Activated CD4-positive, CD25-positive, alpha-beta regulatory T cell (primary cell): Measurements from ENCODE around the gene OPTN.
"Not testable (repeated sequence)": the region's sequence is repeated elsewhere in the genome, so short reads cannot be mapped to it uniquely, and the experiment has no call there.

ENCODE experiments used
- DNase-seq, 4 experiments: peaks; one replicate each; lab custom pipeline; 2025; lab: John Stamatoyannopoulos, UW

Gene OPTN

DNA sequence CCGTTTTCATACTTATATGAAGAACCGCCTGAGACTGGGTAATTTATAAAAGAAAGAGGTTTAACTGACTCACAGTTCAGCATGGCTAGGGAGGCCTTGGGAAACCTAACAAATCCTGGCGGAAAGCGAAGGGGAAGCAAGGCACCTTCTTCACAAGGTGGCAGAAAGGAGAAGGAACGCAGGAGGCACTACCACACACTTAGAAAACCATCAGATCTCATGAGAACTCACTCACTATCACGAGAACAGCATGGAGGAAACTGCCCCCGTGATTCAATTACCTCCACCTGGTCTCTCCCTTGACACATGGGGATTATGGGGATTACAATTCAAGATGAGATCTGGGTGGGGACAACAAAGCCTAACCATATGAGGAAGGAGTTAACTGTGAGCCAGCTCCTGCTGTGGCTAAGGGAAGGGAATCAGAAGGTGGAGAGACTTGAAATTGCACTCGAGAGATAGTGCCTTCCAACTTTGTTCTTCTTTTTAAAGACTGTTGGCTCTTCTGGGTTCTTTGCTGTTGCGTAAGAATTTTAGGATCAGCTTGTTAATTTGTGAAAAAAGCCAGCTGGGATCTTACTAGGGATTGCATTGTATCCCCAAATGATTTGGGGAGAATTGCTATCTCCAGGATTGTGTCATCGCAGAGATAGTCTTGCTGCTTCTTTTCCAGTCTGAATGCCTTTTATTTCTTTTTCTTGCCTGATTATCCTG, 21.0 kb downstream of the OPTN start:
- no peak for DNase-seq

DNA sequence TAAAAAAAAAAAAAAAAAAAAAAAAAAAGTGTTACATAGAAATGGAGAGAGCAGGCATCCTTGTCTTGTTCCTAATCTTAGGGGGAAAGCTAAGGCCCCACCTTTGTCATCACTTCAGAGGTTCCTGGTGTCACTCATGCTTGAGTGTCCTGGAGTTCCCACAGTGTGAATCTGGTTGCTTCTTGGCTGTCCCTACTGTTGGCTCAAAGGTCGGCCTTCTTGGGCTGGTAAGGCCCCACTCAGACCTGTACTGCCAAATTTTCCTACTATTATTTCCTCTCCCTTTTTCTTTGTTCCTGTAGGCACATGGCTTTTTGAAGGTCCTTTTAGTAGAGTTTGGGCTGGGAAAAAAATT, 21.5 kb downstream of the OPTN start:
- DNase-seq, result no peak

DNA sequence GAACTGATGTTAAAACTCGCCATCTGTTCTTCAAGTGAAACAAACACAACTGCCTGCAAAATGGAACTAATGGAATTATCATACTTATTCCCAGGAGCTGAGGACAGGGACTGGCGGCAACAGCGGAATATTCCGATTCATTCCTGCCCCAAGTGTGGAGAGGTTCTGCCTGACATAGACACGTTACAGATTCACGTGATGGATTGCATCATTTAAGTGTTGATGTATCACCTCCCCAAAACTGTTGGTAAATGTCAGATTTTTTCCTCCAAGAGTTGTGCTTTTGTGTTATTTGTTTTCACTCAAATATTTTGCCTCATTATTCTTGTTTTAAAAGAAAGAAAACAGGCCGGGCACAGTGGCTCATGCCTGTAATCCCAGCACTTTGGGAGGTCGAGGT, 36.7 kb downstream of the OPTN start:
- no peak for DNase-seq

DNA sequence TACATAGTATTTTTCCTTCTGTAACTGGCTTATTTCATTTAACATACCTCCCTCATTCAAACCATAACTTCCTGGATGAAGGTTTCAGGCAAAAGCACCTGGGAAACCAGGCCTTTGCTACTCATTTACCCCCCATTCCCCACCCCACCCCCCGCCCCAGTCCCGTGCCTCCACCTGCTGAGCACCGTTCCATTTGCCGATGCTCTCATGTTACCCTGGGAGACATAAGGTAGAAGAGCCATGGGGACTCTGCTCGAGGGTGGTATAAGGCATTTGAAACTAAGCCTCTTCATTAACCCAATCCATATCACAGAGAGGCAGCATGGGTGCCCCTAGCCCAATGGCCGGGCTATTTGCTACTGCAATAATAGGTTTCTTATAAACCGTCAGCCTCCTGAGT, 39.2 kb downstream of the OPTN start:
- no peak for DNase-seq

DNA sequence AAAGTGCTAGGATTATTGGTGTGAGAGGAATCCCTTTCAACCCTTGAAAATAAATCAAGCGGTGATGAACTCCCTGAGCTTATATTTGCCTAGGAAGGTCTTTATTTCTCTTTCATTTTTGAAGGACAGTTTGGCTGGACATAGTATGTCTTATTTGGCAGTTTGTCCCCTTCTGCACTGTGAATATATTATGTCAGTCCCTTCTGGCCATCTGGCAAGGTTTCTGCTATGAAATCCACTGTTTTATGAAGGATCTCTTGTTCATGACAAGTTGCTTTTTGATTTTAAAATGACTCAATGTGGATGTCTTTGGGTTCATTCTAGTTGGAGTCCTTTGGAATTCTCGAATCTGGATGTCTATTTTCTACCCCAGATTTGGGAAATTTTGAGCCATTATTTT, 39.7 kb downstream of the OPTN start:
- DNase-seq, result no peak

DNA sequence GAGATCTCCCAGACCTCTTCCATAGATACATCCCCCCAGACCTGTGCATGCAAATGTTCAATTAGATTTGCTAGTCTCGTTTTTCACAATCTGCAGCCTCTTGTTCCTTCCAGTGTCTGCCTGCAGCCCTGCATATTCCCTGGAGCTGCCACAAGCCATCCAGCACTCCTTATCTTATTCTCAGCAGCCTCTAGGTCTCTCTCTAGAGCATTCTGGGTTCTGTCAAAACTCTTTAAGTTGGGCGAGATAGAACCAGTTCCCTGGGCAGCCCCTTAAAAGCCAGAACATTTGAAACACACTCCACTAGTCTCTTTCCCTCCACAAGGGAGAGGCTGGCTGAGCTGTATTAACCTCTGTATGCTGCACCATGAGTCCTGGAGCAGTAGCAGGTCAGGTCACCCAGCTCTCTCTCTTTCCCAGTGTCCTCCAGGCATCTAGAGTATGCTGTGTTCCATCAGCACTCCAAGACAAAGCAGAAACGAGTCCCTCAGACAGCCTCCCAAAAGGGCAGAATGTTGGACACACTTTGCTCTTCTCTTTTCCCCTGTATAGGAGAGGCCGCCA, 40.7 kb downstream of the OPTN start:
- no peak for DNase-seq

DNA sequence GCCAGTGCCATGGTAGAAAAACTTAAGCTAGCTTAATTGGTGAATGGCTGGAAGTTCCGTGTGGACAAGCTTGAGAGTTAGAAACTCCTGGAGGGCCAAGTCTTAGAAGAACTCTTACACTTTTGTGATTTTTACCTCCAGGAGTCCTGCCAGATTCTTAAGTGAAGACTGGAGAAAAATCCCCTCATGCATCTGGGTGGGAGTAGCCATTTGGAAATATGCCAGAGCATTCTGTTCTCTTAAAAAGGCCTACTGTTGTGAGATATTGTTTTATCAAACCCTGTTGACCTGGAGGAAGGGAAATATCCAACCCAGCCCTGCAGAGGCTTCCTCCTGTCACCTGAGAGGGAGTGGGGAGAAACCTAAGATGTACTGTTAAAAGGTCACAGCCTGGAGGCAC, 43.8 kb downstream of the OPTN start:
- DNase-seq, result no peak

DNA sequence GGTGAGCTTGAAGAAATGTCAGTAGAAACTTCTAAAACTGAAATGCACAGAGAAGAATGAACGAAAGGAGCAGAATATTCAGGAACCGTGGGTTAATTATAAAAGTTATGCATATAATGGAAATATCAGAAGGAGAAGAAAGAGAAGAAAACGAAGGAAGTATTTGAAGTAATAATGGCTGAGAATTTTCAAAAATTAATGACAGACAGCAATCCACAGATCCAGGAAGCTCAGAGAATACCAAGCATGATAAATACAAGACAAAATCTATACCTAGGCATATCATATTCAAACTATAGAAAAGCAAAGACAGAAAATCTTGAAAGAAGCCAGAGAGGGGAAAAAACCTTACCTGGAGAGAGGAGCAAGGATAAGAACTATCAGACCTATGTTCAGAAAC, 44.9 kb downstream of the OPTN start:
- DNase-seq, result no peak

DNA sequence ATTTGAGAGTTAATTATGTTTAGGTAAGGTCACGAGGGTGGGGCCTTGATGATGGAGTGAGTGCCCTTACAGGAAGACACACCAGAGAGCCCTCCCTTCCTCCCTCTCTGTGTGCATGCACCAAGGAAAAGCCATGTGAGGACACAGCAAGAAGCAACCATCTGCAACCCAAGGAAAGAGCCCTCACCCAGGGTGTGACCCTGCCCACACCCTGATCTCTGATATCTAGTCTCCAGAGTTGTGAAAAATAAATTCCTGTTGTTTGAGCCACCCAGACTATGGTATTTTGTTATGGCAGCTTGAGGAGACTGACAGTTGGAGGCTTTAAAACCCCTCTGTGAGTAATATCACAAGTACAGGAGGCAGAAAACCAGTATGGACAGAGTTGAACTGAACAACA, 46.4 kb downstream of the OPTN start:
- DNase-seq, result no peak

DNA sequence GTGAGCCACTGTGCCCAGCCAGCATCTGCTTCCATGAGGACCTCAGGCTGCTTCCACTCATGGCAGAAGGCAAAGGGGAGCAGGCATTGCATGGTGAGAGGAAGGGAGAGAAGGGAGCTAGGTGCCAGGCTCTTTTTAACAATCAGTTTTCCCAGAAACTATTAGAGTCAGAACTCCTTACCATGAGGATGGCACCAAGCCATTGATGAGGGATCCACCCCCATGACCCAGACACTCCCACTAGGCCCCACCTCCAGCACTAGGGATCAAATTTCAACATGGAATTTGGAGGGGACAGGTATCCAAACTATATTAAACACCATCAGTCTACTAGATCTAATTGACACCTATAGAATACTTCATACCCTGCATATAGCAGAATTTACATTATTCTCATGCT, 47.2 kb downstream of the OPTN start:
- no peak for DNase-seq

DNA sequence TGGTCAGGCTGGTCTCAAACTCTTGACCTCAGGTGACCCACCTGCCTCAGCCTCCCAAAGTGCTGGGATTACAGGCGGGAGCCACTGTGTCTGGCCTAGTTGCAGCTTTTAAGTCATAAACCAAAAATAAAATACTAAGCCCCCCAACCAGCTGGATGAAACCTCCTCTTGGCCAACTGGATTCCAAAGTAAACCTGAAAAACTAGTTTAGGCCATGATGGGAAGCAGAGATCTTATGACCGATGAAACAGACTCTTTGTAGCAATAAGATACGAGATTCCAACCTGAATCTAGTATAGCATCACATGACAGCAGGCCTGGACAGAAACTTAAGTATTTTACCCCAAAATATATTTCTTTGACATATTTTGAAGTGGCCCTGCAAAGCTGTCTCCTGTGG, 52.3 kb downstream of the OPTN start:
- DNase-seq, result no peak

DNA sequence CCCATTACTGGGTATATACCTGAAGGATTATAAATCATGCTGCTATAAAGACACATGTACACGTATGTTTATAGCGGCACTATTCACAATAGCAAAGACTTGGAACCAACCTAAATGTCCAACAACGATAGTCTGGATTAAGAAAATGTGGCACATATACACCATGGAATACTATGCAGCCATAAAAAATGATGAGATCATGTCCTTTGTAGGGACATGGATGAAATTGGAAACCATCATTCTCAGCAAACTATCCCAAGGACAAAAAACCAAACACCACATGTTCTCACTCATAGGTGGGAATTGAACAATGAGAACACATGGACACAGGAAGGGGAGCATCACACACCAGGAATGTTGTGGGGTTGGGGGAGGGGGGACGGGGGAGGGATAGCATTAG, 55.9 kb downstream of the OPTN start:
- not testable (repeated sequence) for DNase-seq

DNA sequence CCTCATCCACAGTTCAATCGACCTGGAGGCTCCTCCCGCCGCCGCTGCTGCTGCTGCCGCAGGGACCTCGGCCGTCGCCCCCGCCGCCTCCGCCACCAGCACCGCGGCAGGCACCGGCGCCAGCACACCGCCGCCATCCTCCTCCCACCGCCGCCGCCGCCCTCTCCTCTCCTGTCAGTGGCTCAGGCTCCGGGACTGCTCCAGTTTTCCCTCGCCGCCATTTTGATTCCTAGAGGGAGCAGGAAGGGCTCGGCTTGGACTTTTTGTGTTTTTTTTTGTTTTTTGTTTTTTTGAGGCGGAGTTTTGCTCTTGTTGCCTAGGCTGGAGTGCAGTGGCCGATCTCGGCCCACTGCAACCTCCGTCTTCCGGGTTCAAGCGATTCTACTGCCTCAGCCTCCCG, 58.4 kb downstream of the OPTN start:
- peak in 1 of 4 experiments; percentile 2 for DNase-seq

DNA sequence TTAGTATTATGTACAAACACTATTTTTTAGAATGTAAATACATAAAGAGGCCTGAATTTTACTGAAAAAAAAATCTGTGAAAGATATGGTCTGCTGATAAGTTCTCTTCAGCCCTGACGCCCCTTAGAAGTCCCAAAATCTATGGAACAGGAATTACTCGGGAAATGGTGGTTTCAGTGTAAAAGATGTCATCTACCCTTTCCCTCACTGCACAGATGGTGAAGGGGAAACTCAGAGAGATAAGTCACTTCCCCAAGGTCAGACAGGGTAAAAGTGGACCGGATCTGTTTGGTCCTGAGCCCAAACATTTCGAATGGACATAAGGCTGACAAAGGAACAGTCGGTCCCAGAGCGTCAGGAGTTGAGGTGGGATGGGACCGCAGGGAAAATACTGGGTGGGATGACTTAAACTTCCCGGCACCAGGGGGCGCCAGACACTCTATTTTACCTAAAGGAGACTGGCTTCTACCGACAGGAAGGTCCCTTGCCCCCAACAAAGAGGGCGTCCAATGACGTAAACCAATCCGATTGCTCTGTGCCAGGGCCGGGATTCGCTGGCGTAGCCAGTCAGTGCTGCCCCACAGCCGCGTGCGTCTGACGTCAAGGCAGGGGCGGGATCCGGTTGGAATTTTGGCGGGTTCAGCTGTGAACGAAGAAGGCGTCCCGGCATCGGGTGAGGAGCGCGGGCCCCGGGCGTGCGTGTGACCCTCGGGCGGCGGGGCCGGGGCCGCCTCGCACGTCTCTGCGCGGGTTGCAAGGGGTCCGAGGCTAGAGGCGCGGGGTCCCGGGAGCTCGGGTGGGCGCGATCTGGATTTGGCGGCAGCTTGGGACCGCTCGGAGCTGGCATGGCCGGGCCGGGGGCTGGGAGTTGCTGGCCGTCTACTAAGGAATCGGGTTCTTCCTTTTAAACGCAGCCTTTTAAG, 61.2 kb downstream of the OPTN start, which contains the start of gene MCM10:
Gene MCM10, plus strand, starts transcription at position 625 of the 923 bp plus-strand sequence. CDS start 2,645 bp downstream, outside the sequence.
- DNase-seq, result peak; percentile 91 to 95 (median 92)

DNA sequence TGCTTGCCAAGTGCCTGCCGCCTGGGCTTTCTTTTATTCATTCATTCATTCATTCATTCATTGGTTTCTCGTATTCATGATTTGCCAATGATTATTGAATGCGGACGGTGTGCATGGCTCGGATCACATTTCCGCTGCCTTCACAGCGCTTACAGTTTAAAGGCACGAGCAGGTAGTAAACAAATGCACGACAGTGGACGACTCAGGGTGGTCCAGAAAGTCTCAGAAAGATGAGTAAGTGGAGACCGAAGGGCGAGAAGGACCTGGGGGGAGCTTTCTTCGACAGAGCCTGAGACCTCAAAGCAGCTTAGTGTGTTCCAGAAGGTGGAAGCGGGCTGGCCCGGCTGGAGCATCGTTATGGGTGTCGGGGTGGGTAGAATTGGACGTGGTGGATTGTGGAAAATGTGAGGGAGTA, 61.9 kb downstream of the OPTN start:
- DNase-seq, result no peak

DNA sequence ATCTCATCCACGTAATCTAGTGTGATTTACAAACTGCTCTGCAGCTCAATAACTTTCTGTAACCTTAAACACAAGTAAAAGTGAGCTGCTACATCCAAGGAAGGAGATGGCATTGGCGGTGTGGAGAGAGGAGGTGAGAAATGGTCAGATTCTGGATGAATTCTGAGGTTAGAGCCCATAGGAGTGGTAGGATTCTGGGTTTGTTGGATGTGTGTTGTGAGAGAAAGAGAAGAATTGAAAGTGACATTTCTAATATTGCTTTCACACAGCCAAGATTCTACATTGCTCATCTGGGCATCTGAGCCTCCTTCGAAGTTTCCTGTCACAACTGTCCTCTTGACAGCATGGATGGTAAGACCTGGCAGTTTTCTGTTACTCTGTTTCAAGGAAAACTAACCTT, 63.9 kb downstream of the OPTN start:
- no peak for DNase-seq

DNA sequence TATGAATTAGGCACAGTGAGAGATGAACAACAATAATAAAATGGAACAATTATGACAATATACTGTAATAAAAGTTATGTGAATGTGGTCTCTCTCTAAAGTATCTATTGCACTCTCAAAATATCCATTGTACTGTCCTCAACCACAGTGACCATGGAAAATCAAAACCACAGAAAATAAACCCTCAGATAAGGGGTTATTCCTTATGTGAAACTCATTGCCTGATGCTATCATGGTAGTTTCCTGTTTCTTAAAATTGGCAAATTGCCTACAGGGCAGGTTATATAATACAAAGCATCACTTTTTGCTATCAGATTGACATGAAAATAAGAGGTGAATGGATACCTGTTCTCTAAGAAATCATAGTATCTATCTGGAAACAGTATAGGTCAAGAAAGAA, 65.2 kb downstream of the OPTN start:
- DNase-seq, result no peak

DNA sequence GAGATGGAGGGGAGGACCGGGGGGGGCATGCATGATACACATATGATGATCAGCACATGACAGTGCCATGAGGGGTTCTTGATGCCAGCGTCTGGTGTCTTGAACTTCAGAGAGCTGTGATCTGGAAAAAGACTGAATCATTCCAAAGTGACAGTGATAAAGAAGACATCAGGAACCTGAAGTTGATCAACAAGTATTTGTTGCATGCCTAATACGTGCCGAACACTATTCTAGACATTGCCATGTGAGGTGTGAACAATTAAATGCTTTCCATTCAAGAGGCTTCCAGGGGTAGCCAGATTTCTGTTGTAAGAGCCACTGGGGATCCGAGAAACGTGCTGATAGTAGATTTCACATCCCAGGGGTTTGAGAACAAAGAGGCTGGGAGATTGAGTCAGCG, 67.6 kb downstream of the OPTN start:
- DNase-seq, result no peak

DNA sequence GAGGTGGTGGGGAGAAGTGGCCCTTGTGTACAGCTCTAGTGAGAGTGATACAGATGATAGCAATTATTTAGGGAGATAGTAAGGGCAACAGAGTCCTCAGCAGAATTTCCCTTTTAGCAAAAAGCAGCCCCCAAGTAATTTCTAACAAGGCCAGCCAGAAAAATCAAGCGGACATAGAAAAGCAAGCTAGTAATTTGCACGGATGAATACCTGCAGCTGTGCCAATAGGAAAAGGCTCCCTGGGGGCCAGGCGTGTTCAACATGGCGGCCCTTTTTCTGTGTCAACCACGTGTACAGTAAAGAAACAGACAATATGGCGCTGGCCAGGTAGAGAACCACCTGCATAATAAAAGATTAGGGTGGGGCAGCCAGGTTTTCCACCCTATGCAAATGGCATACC, 68.8 kb downstream of the OPTN start:
- DNase-seq, result no peak

DNA sequence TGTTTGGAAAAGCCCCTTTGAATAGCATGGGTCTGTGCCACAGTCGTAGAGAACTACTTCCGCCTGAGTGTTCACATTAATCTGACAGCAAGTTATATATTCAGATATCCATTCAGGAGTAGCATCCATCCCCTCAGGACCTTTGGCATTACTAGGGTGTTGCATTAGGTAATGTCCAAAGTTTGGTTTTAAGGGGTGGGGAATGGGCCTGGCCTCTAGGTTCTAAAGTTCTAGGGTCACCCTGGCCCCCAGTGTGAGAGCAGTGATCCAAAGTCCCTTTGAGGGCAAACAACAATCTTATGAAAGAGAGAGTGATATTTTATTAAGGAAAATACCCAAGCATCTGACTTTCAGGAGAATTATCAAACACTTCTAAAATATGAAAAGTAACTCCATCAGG, 73.7 kb downstream of the OPTN start:
- DNase-seq, result no peak

DNA sequence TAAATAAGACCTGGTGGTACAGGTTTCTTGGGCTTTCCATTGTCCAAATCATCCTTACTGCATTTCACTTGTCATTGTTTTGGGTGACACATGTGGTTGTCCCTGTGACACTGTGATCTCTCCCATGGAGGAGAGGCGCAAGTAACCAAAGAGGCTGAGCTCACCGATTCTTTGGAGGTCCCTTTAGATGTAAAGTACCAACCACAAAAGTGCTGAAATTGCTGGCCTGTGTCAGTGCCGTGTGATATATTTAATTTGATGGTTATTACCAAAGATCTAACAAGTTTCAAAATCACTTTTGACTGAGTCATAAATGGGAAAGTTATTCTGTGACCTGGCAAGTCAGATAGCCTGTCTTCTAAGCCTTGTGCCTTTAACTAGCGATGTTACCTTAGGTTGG, 80.8 kb downstream of the OPTN start:
- DNase-seq, result no peak

DNA sequence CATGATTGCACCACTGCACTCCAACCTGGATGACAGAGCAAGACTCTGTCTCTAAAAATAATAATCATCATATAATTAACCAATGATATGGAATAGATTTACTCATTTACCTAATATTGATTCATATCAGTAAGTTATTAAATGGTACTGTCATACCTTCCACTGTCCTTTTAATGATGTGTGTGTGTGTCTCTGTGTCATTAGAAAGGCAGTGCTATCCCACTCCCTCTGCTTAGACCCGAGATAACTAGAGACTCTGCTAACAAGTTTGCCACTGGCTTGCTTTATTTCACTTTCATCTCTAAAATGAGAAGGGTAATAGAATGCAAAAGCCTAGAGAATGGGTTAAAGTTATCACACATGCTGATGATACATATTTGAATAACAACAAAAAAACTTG, 82.5 kb downstream of the OPTN start:
- DNase-seq, result no peak

DNA sequence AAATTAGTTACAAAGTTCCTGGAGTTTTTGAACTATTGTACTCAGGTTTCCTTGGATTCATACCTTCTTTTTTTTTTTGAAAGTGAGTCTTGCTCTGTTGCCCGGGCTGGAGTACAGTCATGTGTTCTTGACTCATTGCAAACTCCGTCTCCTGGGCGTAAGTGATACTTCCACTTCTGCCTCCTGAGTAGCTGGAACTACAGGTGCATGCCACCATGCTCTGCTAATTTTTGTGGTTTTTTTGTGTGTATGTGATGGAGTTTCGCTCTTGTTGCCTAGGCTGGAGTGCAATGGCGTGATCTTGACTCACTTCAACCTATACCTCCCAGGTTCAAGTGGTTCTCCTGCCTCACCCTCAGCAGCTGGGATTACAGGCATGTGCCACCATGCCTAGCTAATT, 83.7 kb downstream of the OPTN start:
- no peak for DNase-seq
